Measurements from ENCODE around the gene TULP4.

- no peak for TF ChIP-seq CTCF (IDR thresholded peaks at IDR 0.05)
- TF ChIP-seq POLR2A (IDR thresholded peaks at IDR 0.05; ENCODE audit: low read depth): no peak
- no peak for TF ChIP-seq POLR2AphosphoS5 (IDR thresholded peaks at IDR 0.05)
- no peak for TF ChIP-seq EP300 (IDR thresholded peaks at IDR 0.05)
Measured at GRCh38 chr6:158499601-158500000, 187.3 kb downstream of the TULP4 start.
